WTC11 (cell line): ENCODE measurements around the gene SBF2.

Experiments used
- CBFB ChIP-seq: sonication (generic); formaldehyde crosslinking; IDR thresholded peaks from 2 replicates; pipeline ENCODE4 v1.8.1; 2022; ENCODE audit warnings: mild to moderate bottlenecking, low read depth, missing genetic modification reagents
- CREB1 ChIP-seq: sonication (generic); formaldehyde crosslinking; IDR thresholded peaks from 2 replicates; pipeline ENCODE4 v1.8.0; 2023; ENCODE audit warnings: mild to moderate bottlenecking, missing genetic modification reagents
- ETV6 ChIP-seq: sonication (generic); formaldehyde crosslinking; IDR thresholded peaks from 2 replicates; pipeline ENCODE4 v1.8.1; 2022; ENCODE audit warnings: mild to moderate bottlenecking, missing genetic modification reagents
- JUN ChIP-seq: sonication (generic); formaldehyde crosslinking; IDR thresholded peaks from 2 replicates; pipeline ENCODE4 v1.8.0; 2023; ENCODE audit warnings: mild to moderate bottlenecking, missing genetic modification reagents
- NFYB ChIP-seq: sonication (generic); formaldehyde crosslinking; conservative IDR thresholded peaks from 2 replicates; pipeline ENCODE4 v1.8.0; 2022; ENCODE audit warnings: low read depth, missing genetic modification reagents
- STAT6 ChIP-seq: sonication (generic); formaldehyde crosslinking; conservative IDR thresholded peaks from 2 replicates; pipeline ENCODE4 v1.8.1; 2023; ENCODE audit warnings: mild to moderate bottlenecking, low read depth, missing genetic modification reagents, moderate library complexity
- ZNF232 ChIP-seq: sonication (generic); formaldehyde crosslinking; IDR thresholded peaks from 2 replicates; pipeline ENCODE4 v1.8.0; 2022; ENCODE audit warnings: mild to moderate bottlenecking, missing genetic modification reagents
- TF ChIP-seq, protein P1 (sequence below): fragments of 200-600 bp; IDR thresholded peaks from 2 replicates; pipeline ENCODE4 v1.8.0; 2022; ENCODE audit warnings: antibody characterized with exemption
- TF ChIP-seq, protein P2 (sequence below): sonication (generic); formaldehyde crosslinking; IDR thresholded peaks from 2 replicates; pipeline ENCODE4 v1.8.0; 2022; ENCODE audit warnings: mild to moderate bottlenecking, missing genetic modification reagents

DNA sequence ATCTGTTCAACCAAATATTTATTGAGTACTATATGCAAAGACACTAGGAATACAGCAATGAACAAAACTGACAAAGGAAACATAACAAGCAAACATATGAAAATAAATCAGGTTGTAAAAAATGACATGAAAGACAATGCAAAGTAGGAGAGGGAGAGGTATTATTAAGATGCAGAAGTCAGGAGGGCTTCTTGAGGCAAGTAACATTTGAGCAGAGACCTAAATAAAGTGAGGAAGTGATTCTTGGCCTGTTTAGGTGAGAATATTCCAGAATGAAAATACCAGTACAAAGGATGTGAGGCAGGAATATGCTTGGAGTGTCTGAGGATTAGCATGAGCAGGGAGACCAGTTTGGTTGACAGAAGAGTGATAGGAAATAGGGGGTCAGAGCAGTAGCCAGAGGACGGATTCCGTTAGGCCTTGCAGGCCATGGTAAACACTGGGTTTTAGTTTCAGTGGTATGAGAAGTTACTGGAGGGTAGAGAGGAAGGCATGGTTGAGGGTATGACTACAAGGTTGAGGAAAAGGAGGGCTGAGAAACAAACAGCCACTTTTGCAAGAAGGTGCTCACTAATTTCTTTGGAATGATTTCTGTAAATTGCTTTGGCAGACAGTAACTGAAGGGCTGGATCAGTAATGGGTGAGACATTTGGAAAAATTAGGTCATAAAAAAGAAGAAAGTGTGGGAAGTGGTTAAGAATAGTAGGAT lies 438.3 kb downstream of the SBF2 start:
- no peak for TF ChIP-seq JUN
- TF ChIP-seq ETV6 (CRISPR knock-in tag): no peak
- TF ChIP-seq, protein P1, sequence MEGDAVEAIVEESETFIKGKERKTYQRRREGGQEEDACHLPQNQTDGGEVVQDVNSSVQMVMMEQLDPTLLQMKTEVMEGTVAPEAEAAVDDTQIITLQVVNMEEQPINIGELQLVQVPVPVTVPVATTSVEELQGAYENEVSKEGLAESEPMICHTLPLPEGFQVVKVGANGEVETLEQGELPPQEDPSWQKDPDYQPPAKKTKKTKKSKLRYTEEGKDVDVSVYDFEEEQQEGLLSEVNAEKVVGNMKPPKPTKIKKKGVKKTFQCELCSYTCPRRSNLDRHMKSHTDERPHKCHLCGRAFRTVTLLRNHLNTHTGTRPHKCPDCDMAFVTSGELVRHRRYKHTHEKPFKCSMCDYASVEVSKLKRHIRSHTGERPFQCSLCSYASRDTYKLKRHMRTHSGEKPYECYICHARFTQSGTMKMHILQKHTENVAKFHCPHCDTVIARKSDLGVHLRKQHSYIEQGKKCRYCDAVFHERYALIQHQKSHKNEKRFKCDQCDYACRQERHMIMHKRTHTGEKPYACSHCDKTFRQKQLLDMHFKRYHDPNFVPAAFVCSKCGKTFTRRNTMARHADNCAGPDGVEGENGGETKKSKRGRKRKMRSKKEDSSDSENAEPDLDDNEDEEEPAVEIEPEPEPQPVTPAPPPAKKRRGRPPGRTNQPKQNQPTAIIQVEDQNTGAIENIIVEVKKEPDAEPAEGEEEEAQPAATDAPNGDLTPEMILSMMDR: no peak
- TF ChIP-seq ZNF232: no peak
- TF ChIP-seq CBFB (CRISPR knock-in tag): no peak
- no peak for TF ChIP-seq NFYB (CRISPR knock-in tag)
- TF ChIP-seq STAT6 (CRISPR knock-in tag): no peak
- TF ChIP-seq CREB1 (CRISPR knock-in tag): no peak
- TF ChIP-seq, protein P2, sequence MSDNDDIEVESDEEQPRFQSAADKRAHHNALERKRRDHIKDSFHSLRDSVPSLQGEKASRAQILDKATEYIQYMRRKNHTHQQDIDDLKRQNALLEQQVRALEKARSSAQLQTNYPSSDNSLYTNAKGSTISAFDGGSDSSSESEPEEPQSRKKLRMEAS: no peak
